Measurements from ENCODE around the gene ZCCHC14.
"Not testable (repeated sequence)": the region's sequence is repeated elsewhere in the genome, so short reads cannot be mapped to it uniquely, and the experiment has no call there.

The ZCCHC14 gene

DNA sequence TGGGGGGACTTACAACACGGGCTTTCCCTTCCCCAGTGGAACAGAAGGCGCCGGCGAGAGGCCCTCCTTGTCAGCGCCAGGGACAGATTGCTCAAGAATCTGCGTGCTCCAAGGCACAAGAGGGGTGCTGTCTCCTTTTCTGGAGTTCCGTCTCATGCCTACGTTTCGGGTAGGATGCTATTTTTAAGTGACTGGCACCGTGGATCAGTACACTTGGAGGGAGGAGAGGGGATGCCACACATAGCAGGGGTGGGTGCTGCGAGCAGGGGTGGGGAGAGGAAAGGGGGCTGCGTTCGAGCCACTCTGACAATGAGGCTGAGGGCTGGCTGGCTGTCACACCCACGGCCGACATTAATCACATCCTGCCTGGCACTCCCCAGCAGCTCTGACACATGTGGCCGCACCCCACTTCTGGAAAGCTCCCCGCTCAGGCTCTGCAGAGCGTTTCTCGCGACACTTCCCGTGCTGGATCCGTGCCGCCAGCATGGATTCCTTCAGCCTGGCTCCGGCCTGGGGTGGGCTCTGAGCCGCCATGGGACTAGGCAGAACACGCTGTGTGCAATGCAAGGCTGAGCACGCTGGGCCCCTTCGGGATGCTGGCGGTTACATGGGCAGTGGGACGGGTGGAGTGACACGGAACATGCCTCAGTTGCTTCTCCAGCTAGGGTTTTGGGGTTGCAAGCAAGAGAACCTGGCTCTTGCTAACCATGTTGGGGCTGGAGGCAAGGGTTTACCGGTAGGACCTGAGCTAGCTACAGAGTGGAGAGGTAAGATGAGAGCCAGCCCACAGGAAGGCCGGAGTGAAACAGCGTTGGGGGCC is 25.0 kb upstream of the ZCCHC14 start:
- not testable (repeated sequence) for H3K9ac ChIP-seq (ENCODE audit: low read length); H3K9me3 ChIP-seq (replicated peaks; ENCODE audit: insufficient read depth, low read length); H3K4me1 ChIP-seq (ENCODE audit: low read length); H2AFZ ChIP-seq (ENCODE audit: low read length); H4K20me1 ChIP-seq (ENCODE audit: insufficient read depth, low read length); H3K4me2 ChIP-seq (ENCODE audit: low read depth, low read length); DNase-seq; H3K36me3 ChIP-seq (replicated peaks; ENCODE audit: insufficient read depth, low read length); H3K27ac ChIP-seq (ENCODE audit: low read length); H3K4me3 ChIP-seq (ENCODE audit: low read length); H3F3A ChIP-seq (ENCODE audit: insufficient read depth, low read length); H3K9me2 ChIP-seq (replicated peaks; ENCODE audit: insufficient read depth, low read length); H3K79me2 ChIP-seq (ENCODE audit: low read length)
- peaks cover 32% of the 10 kb centered on the region for H3K27me3 ChIP-seq (replicated peaks; ENCODE audit: insufficient read depth, low read length)

DNA sequence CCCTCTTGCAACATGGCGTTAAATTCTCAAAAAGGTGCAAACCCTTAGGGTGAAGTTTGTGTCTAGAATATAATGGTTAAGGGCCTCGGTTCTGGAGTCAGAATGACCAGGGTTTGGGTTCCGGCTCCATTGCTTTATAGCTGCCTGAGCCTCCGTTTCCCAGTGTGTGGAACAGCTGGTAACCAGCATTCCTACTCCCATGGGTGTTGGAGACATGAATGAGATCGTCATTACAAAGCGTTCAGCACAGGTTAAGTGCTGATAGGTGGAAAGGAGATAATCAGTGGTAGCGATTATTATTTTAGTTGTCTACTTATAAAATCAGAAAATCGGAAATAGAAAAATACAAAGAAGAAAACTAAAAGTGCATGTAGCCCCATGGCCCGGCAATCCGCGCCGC is 23.5 kb upstream of the ZCCHC14 start:
- no peak overlapping the region for H2AFZ ChIP-seq (ENCODE audit: low read length)
- H3K9ac ChIP-seq (ENCODE audit: low read length), result no peak overlapping the region
- DNase-seq, result no peak
- peaks cover 32% of the 10 kb centered on the region for H3K27me3 ChIP-seq (replicated peaks; ENCODE audit: insufficient read depth, low read length)
- TF ChIP-seq EZH2phosphoT487 (IDR thresholded peaks at IDR 0.05; ENCODE audit: low read length) (no peak), CTCF (IDR thresholded peaks at IDR 0.05; ENCODE audit: low read length) (no peak), EZH2 (optimal IDR thresholded peaks at IDR 0.05; ENCODE audit: low read depth, low read length) (no peak)
- H3K9me2 ChIP-seq (replicated peaks; ENCODE audit: insufficient read depth, low read length), result no peaks in the 10 kb centered on the region
- no peaks in the 10 kb centered on the region for H3K9me3 ChIP-seq (replicated peaks; ENCODE audit: insufficient read depth, low read length)
- H3K4me1 ChIP-seq (ENCODE audit: low read length), result no peaks in the 10 kb centered on the region
- H3K4me2 ChIP-seq (ENCODE audit: low read depth, low read length), result no peak overlapping the region
- no peaks in the 10 kb centered on the region for H3K79me2 ChIP-seq (ENCODE audit: low read length)
- no peaks in the 10 kb centered on the region for H3F3A ChIP-seq (ENCODE audit: insufficient read depth, low read length)
- H3K4me3 ChIP-seq (ENCODE audit: low read length), result no peak overlapping the region
- no peaks in the 10 kb centered on the region for H4K20me1 ChIP-seq (ENCODE audit: insufficient read depth, low read length)
- H3K36me3 ChIP-seq (replicated peaks; ENCODE audit: insufficient read depth, low read length), result no peaks in the 10 kb centered on the region
- H3K27ac ChIP-seq (ENCODE audit: low read length), result no peak overlapping the region

DNA sequence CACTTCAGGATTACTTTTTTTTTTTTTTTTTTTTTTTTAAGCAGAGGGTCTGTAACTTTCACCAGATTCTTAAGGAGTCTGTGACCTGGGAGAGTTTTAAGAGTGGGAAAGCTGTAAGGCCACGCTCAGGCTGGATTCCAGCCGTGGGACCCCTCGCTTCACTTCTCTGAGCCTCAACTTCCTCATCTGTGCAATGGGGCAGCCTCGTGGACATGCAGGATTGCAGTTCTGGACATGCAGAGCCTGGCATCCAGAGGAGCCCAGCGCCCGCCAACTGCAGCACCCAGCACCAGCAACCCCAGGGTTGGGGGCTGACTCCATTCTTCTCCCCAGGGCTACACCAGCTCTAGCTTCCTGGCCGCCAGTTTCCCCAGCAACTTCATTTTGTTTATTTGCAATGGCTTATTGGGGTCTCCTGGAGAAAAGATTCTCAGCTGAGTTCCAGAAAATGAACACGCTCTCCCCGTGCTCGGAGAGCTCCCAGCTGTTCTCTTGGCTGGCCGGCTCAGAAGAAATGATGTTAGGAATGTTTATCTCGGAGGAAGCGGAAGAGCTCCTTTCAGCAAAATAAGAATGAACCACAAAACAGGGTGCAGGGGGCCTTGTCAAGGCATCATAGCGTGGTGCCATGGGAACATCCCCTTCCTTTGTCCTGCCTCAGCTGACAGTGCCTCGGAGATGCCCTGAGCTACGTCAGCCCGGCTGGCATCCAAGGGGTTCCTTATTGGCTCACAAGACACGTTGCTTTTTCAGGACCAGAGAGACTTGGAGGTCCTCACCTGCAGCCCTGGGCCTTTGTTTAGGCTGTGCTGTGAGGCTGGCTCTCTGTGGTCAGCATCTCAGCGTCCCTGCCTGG is 22.9 kb upstream of the ZCCHC14 start:
- DNase-seq, result no peak

GRCh38 chr16:87509778-87510177 is 17.0 kb upstream of the ZCCHC14 start:
- H3K4me1 ChIP-seq (ENCODE audit: low read length); H3K27ac ChIP-seq (ENCODE audit: low read length); H3F3A ChIP-seq (ENCODE audit: insufficient read depth, low read length); H3K9ac ChIP-seq (ENCODE audit: low read length); H2AFZ ChIP-seq (ENCODE audit: low read length); H3K4me3 ChIP-seq (ENCODE audit: low read length); H3K36me3 ChIP-seq (replicated peaks; ENCODE audit: insufficient read depth, low read length); H3K79me2 ChIP-seq (ENCODE audit: low read length); H3K9me3 ChIP-seq (replicated peaks; ENCODE audit: insufficient read depth, low read length); H4K20me1 ChIP-seq (ENCODE audit: insufficient read depth, low read length); H3K4me2 ChIP-seq (ENCODE audit: low read depth, low read length); DNase-seq; H3K9me2 ChIP-seq (replicated peaks; ENCODE audit: insufficient read depth, low read length): not testable (repeated sequence)
- peaks cover 23% of the 10 kb centered on the region for H3K27me3 ChIP-seq (replicated peaks; ENCODE audit: insufficient read depth, low read length)

More for the DNA sequence above, 22.9 kb upstream of the ZCCHC14 start:
- H2AFZ ChIP-seq (ENCODE audit: low read length), result no peak overlapping the region
- H3K9me2 ChIP-seq (replicated peaks; ENCODE audit: insufficient read depth, low read length), result no peaks in the 10 kb centered on the region
- TF ChIP-seq EZH2phosphoT487 (IDR thresholded peaks at IDR 0.05; ENCODE audit: low read length) (no peak), EZH2 (optimal IDR thresholded peaks at IDR 0.05; ENCODE audit: low read depth, low read length) (no peak), CTCF (IDR thresholded peaks at IDR 0.05; ENCODE audit: low read length) (no peak)
- no peak overlapping the region for H3K4me3 ChIP-seq (ENCODE audit: low read length)
- no peak overlapping the region for H3K4me2 ChIP-seq (ENCODE audit: low read depth, low read length)
- no peak overlapping the region for H3K9ac ChIP-seq (ENCODE audit: low read length)
- no peaks in the 10 kb centered on the region for H3F3A ChIP-seq (ENCODE audit: insufficient read depth, low read length)
- H3K27ac ChIP-seq (ENCODE audit: low read length), result no peak overlapping the region
- no peaks in the 10 kb centered on the region for H3K9me3 ChIP-seq (replicated peaks; ENCODE audit: insufficient read depth, low read length)
- H3K79me2 ChIP-seq (ENCODE audit: low read length), result no peaks in the 10 kb centered on the region
- no peaks in the 10 kb centered on the region for H3K36me3 ChIP-seq (replicated peaks; ENCODE audit: insufficient read depth, low read length)
- no peaks in the 10 kb centered on the region for H4K20me1 ChIP-seq (ENCODE audit: insufficient read depth, low read length)
- H3K4me1 ChIP-seq (ENCODE audit: low read length), result no peaks in the 10 kb centered on the region
- H3K27me3 ChIP-seq (replicated peaks; ENCODE audit: insufficient read depth, low read length), result peaks cover 32% of the 10 kb centered on the region
